Measurements from ENCODE around the gene IFI27L1. TPM values are rescaled to one million over a fixed set of nuclear protein-coding genes. Genes with fewer than 3 reads are reported as not detected.

Gene IFI27L1
- total and polyA plus RNA-seq, 2 donors (not counting 1 experiment from before 2014, with no cell fraction given) = 14.4 to 20.3 TPM

- peaks cover 82% of the 10 kb centered on the region for H3K79me2 ChIP-seq (ENCODE audit: control insufficient read depth, insufficient read depth, low read length)
- peak overlapping the region; percentile 39 for H3K4me2 ChIP-seq (ENCODE audit: extremely low read depth, insufficient read depth, low read length)
- TF ChIP-seq EZH2 (IDR thresholded peaks at IDR 0.05; ENCODE audit: low read length, missing control alignments) = no peak
- TF ChIP-seq, protein P1, sequence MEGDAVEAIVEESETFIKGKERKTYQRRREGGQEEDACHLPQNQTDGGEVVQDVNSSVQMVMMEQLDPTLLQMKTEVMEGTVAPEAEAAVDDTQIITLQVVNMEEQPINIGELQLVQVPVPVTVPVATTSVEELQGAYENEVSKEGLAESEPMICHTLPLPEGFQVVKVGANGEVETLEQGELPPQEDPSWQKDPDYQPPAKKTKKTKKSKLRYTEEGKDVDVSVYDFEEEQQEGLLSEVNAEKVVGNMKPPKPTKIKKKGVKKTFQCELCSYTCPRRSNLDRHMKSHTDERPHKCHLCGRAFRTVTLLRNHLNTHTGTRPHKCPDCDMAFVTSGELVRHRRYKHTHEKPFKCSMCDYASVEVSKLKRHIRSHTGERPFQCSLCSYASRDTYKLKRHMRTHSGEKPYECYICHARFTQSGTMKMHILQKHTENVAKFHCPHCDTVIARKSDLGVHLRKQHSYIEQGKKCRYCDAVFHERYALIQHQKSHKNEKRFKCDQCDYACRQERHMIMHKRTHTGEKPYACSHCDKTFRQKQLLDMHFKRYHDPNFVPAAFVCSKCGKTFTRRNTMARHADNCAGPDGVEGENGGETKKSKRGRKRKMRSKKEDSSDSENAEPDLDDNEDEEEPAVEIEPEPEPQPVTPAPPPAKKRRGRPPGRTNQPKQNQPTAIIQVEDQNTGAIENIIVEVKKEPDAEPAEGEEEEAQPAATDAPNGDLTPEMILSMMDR (conservative IDR thresholded peaks at IDR 0.05 in 1 of 2, IDR thresholded peaks at IDR 0.05 in 1 of 2; ENCODE audit: low read depth in 1 of 2, low read length in 2 of 2) = no peak
- no peaks in the 10 kb centered on the region for H4K20me1 ChIP-seq (ENCODE audit: control insufficient read depth, extremely low read depth, insufficient read depth, low read length)
- no peaks in the 10 kb centered on the region for H3K27me3 ChIP-seq (ENCODE audit: control insufficient read depth, insufficient read depth, low read length)
- peaks cover 9% of the 10 kb centered on the region for H3K36me3 ChIP-seq (ENCODE audit: control insufficient read depth, insufficient read depth, low read length)
- H3K9me3 ChIP-seq (ENCODE audit: control insufficient read depth, insufficient read depth, low read depth, low read length) = no peaks in the 10 kb centered on the region
- peak overlapping the region in 2 of 4 experiments; percentile 40 to 98 for H3K4me3 ChIP-seq (replicated peaks in 1 of 4; ENCODE audit: control extremely low read depth in 1 of 4, insufficient read depth in 1 of 4, low read depth in 3 of 4, low read length in 4 of 4)
- no peak overlapping the region for H3K9ac ChIP-seq (ENCODE audit: insufficient read depth, low read length)
- H3K27ac ChIP-seq (ENCODE audit: insufficient read depth, low read length) = no peak overlapping the region
- no peak overlapping the region for H2AFZ ChIP-seq (ENCODE audit: low read length)
- peaks cover 11% of the 10 kb centered on the region for H3K4me1 ChIP-seq (ENCODE audit: control insufficient read depth, extremely low read depth, insufficient read depth, low read length)
- no peak for DNase-seq (ENCODE audit: low read depth in 2 of 2)
Observed at GRCh38 chr14:94077823-94078222, 3.3 kb upstream of the IFI27L1 start.

DNA sequence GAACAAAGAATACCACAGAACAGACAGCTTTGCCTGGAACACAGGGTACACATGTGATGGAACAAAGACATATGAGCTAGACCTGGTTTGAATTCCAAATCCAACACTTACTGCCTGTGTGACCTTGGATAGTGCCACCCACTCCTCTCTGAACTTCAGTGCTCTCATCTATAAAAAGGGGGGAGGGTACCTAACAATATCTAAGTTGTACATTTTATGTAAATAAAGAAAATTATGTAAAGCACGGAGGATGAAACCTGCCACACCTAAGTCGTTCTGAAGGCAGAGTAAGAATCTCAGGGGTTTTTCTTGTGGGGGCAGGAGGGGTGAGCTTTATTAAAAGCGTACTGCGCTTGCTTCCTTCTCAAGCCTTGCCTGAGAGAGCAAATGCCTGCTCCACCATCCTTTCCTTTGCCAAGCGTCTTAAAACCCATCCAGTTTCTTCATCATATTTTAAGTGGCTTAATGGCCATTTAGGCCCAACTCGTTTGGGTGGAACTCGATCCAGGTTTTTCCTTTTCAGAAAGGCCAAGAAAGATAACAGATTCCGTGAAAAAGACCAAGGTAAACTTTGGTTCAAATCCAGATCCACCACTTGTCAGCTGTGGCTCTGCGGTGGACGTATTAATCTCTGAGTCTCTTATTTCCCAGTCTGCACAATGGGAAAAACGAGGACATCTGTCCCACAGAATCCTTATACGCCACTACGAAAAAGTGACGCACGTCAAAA lies 1.1 kb upstream of the IFI27L1 start:
- H3K4me2 ChIP-seq (ENCODE audit: extremely low read depth, insufficient read depth, low read length) = peak overlapping the region; percentile 77
- peak; percentile 42 to 53 for DNase-seq (ENCODE audit: low read depth in 2 of 2)
- H3K36me3 ChIP-seq (ENCODE audit: control insufficient read depth, insufficient read depth, low read length) = peaks cover 9% of the 10 kb centered on the region
- no peak overlapping the region for H2AFZ ChIP-seq (ENCODE audit: low read length)
- no peaks in the 10 kb centered on the region for H3K9me3 ChIP-seq (ENCODE audit: control insufficient read depth, insufficient read depth, low read depth, low read length)
- H4K20me1 ChIP-seq (ENCODE audit: control insufficient read depth, extremely low read depth, insufficient read depth, low read length) = no peaks in the 10 kb centered on the region
- H3K27me3 ChIP-seq (ENCODE audit: control insufficient read depth, insufficient read depth, low read length) = no peaks in the 10 kb centered on the region
- H3K79me2 ChIP-seq (ENCODE audit: control insufficient read depth, insufficient read depth, low read length) = peaks cover 64% of the 10 kb centered on the region
- no peak for TF ChIP-seq EZH2 (IDR thresholded peaks at IDR 0.05; ENCODE audit: low read length, missing control alignments)
- TF ChIP-seq, protein P1 (conservative IDR thresholded peaks at IDR 0.05 in 1 of 2, IDR thresholded peaks at IDR 0.05 in 1 of 2; ENCODE audit: low read depth in 1 of 2, low read length in 2 of 2) = no peak
- H3K9ac ChIP-seq (ENCODE audit: insufficient read depth, low read length) = peak overlapping the region; percentile 97
- H3K27ac ChIP-seq (ENCODE audit: insufficient read depth, low read length) = peak overlapping the region; percentile 98
- peaks cover 11% of the 10 kb centered on the region for H3K4me1 ChIP-seq (ENCODE audit: control insufficient read depth, extremely low read depth, insufficient read depth, low read length)
- peak overlapping the region; percentile 86 to 99 (median 98) for H3K4me3 ChIP-seq (replicated peaks in 1 of 4; ENCODE audit: control extremely low read depth in 1 of 4, insufficient read depth in 1 of 4, low read depth in 3 of 4, low read length in 4 of 4)

DNA sequence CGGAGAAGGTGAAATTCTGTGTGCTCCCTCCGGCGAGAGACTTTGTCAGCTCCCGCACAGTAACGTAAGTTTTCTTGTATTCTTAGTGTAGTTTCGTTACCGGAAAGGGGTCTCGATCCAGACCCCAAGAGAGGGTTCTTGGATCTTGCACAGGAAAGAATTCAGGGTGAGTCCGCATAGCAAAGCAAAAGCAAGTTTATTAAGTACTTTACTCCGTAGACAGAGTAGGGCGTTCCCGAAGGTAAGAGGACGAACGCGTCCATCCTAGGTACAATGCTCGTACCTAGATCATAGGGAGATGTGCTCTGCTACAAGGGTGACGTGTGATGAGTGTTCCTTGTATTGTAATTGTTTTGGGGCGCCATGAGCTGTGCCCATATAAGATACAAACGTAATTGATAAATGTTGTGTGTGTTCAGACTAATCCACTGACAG lies 293 bp downstream of the IFI27L1 start:
- Histone ChIP-seq H3K4me3 (replicated peaks in 1 of 4; ENCODE audit: control extremely low read depth in 1 of 4, insufficient read depth in 1 of 4, low read depth in 3 of 4, low read length in 4 of 4) (peak overlapping the region; percentile 86 to 99 (median 98)), H3K36me3 (ENCODE audit: control insufficient read depth, insufficient read depth, low read length) (peaks cover 9% of the 10 kb centered on the region)
- no peak for TF ChIP-seq EZH2 (IDR thresholded peaks at IDR 0.05; ENCODE audit: low read length, missing control alignments)
- TF ChIP-seq, protein P1 (conservative IDR thresholded peaks at IDR 0.05 in 1 of 2, IDR thresholded peaks at IDR 0.05 in 1 of 2; ENCODE audit: low read depth in 1 of 2, low read length in 2 of 2) = no peak

More for the DNA sequence above, 293 bp downstream of the IFI27L1 start:
- peak overlapping the region; percentile 94 for H2AFZ ChIP-seq (ENCODE audit: low read length)
- H3K79me2 ChIP-seq (ENCODE audit: control insufficient read depth, insufficient read depth, low read length) = peaks cover 52% of the 10 kb centered on the region
- H3K4me2 ChIP-seq (ENCODE audit: extremely low read depth, insufficient read depth, low read length) = peak overlapping the region; percentile 86
- peak overlapping the region; percentile 97 for H3K9ac ChIP-seq (ENCODE audit: insufficient read depth, low read length)
- H3K9me3 ChIP-seq (ENCODE audit: control insufficient read depth, insufficient read depth, low read depth, low read length) = no peaks in the 10 kb centered on the region
- no peak for DNase-seq (ENCODE audit: low read depth in 2 of 2)
- peaks cover 11% of the 10 kb centered on the region for H3K4me1 ChIP-seq (ENCODE audit: control insufficient read depth, extremely low read depth, insufficient read depth, low read length)
- H3K27ac ChIP-seq (ENCODE audit: insufficient read depth, low read length) = peak overlapping the region; percentile 98
- H3K27me3 ChIP-seq (ENCODE audit: control insufficient read depth, insufficient read depth, low read length) = no peaks in the 10 kb centered on the region
- no peaks in the 10 kb centered on the region for H4K20me1 ChIP-seq (ENCODE audit: control insufficient read depth, extremely low read depth, insufficient read depth, low read length)

All from fibroblast of lung (primary cell).